Spinal cord (tissue), 10 donors: ENCODE data around the gene HOXB8. TPM values are rescaled to one million over a fixed set of nuclear protein-coding genes. Genes with fewer than 3 reads are reported as not detected.
A peak's percentile ranks its signal among the peaks of the same experiment; 100 is the strongest.

Experiments used
- DNase-seq, 6 donors: peaks; one replicate each; pipeline versions ENCODE4 v3.0.0 to v3.0.0-alpha.2; 2013 to 2015; ENCODE audit warnings: low spot score in 6 of 6, low read depth in 4 of 6
- H3K27ac ChIP-seq: one replicate; pipeline ENCODE4 v1.5.1; 2013; ENCODE audit warnings: low read depth, low read length, control low read depth
- H3K27me3 ChIP-seq: one replicate; pipeline ENCODE4 v1.6.1; 2013; ENCODE audit warnings: low read length; ENCODE audit not compliant: control insufficient read depth, insufficient read depth
- H3K36me3 ChIP-seq: one replicate; pipeline ENCODE4 v1.6.1; 2013; ENCODE audit warnings: low read length; ENCODE audit not compliant: control insufficient read depth, insufficient read depth
- H3K4me1 ChIP-seq: one replicate; pipeline ENCODE4 v1.6.1; 2013; ENCODE audit warnings: low read length; ENCODE audit not compliant: control insufficient read depth, insufficient read depth
- H3K4me3 ChIP-seq: one replicate; pipeline ENCODE4 v1.5.1; 2013; ENCODE audit warnings: low read depth, low read length, control low read depth
- H3K9me3 ChIP-seq: one replicate; pipeline ENCODE4 v1.6.1; 2013; ENCODE audit warnings: low read length; ENCODE audit not compliant: control insufficient read depth, insufficient read depth
- WGBS: methylation state at CpG from one replicate; pipeline ENCODE4 v1.1.5; 2013; ENCODE audit warnings: missing lambda C conversion rate; ENCODE audit not compliant: insufficient coverage; 5-methylcytosine and 5-hydroxymethylcytosine counted together
- polyA plus RNA-seq, 2 donors: library from polyadenylated mRNA; unstranded; fragments of 120-200 nt; gene quantifications; one replicate each; pipeline ENCODE4 v1.2.1, GENCODE V29; 2013; ENCODE audit not compliant: insufficient read length in 2 of 2
- total RNA-seq, 2 donors: library from RNA; depleted of rRNA in 1 of 2; stranded (reverse); fragments of 120-200 nt in 1 of 2; fragments of >200 nt in 1 of 2; gene quantifications; one replicate each; pipeline versions ENCODE4 v1.2.3 to v1.2.4, GENCODE V29; 2013 to 2014
- donor health status: healthy.

The HOXB8 gene
- total and polyA plus RNA-seq, 4 donors: 23.7 to 522 (median 305) TPM

GRCh38 chr17:48645639-48646182 is 30.6 kb upstream of the HOXB8 start:
- peak overlapping the region; percentile 53 for H3K4me3 ChIP-seq
- 40% methylated on average over 11 of the region's 14 CpGs for WGBS
- H3K4me1 ChIP-seq: peaks cover 36% of the 10 kb centered on the region
- DNase-seq: peak in 1 of 6 donors; percentile 12
- H3K27ac ChIP-seq: peak overlapping the region; percentile 72
- H3K9me3 ChIP-seq: no peaks in the 10 kb centered on the region
- peaks cover 71% of the 10 kb centered on the region for H3K27me3 ChIP-seq
- H3K36me3 ChIP-seq: no peaks in the 10 kb centered on the region

- peaks cover 76% of the 10 kb centered on the region for H3K27me3 ChIP-seq
- peak overlapping the region; percentile 72 for H3K27ac ChIP-seq
- no peaks in the 10 kb centered on the region for H3K36me3 ChIP-seq
- peak overlapping the region; percentile 53 for H3K4me3 ChIP-seq
- no peaks in the 10 kb centered on the region for H3K9me3 ChIP-seq
- 38% methylated on average over 4 of the region's 6 CpGs for WGBS
- no peak for DNase-seq
- H3K4me1 ChIP-seq: peaks cover 36% of the 10 kb centered on the region
Measured at GRCh38 chr17:48644910-48645557, 29.9 kb upstream of the HOXB8 start.

- H3K4me3 ChIP-seq: no peak overlapping the region
- no peaks in the 10 kb centered on the region for H3K36me3 ChIP-seq
- H3K27ac ChIP-seq: no peak overlapping the region
- peaks cover 76% of the 10 kb centered on the region for H3K27me3 ChIP-seq
- no peaks in the 10 kb centered on the region for H3K9me3 ChIP-seq
- H3K4me1 ChIP-seq: peaks cover 39% of the 10 kb centered on the region
- no peak for DNase-seq
- WGBS: no CpG with 5 or more reads among the region's 1 CpG
Measured at GRCh38 chr17:48644159-48644558, 29.1 kb upstream of the HOXB8 start.

GRCh38 chr17:48643697-48644012 is 28.6 kb upstream of the HOXB8 start:
- H3K27ac ChIP-seq: no peak overlapping the region
- no peak overlapping the region for H3K4me3 ChIP-seq
- H3K9me3 ChIP-seq: no peaks in the 10 kb centered on the region
- peaks cover 76% of the 10 kb centered on the region for H3K27me3 ChIP-seq
- no peaks in the 10 kb centered on the region for H3K36me3 ChIP-seq
- DNase-seq: no peak
- H3K4me1 ChIP-seq: peaks cover 41% of the 10 kb centered on the region

- H3K4me1 ChIP-seq: peaks cover 41% of the 10 kb centered on the region
- WGBS: 22% methylated on average over 10 of the region's 23 CpGs
- H3K9me3 ChIP-seq: no peaks in the 10 kb centered on the region
- peaks cover 75% of the 10 kb centered on the region for H3K27me3 ChIP-seq
- no peak overlapping the region for H3K4me3 ChIP-seq
- DNase-seq: no peak
- no peak overlapping the region for H3K27ac ChIP-seq
- no peaks in the 10 kb centered on the region for H3K36me3 ChIP-seq
Measured at GRCh38 chr17:48642843-48643696, 28.0 kb upstream of the HOXB8 start.

GRCh38 chr17:48642059-48642842 is 27.2 kb upstream of the HOXB8 start:
- Histone ChIP-seq H3K4me1 (peaks cover 40% of the 10 kb centered on the region), H3K27me3 (peaks cover 70% of the 10 kb centered on the region), H3K27ac (no peak overlapping the region), H3K4me3 (no peak overlapping the region), H3K9me3 (no peaks in the 10 kb centered on the region), H3K36me3 (no peaks in the 10 kb centered on the region)
- 14% methylated on average over 55 of the region's 58 CpGs for WGBS
- peak in 1 of 6 donors; percentile 3 for DNase-seq

GRCh38 chr17:48641541-48642058 is 26.5 kb upstream of the HOXB8 start:
- Histone ChIP-seq H3K27ac (no peak overlapping the region), H3K27me3 (peaks cover 68% of the 10 kb centered on the region), H3K4me3 (no peak overlapping the region), H3K9me3 (no peaks in the 10 kb centered on the region), H3K4me1 (peaks cover 44% of the 10 kb centered on the region), H3K36me3 (no peaks in the 10 kb centered on the region)
- 18% methylated on average over 21 of the region's 29 CpGs for WGBS
- DNase-seq: peak in 1 of 6 donors; percentile 14

GRCh38 chr17:48640858-48641180 is 25.7 kb upstream of the HOXB8 start:
- H3K27me3 ChIP-seq: peaks cover 60% of the 10 kb centered on the region
- H3K27ac ChIP-seq: no peak overlapping the region
- H3K9me3 ChIP-seq: no peaks in the 10 kb centered on the region
- no peak for DNase-seq
- no peak overlapping the region for H3K4me3 ChIP-seq
- no CpG with 5 or more reads among the region's 1 CpG for WGBS
- H3K4me1 ChIP-seq: peaks cover 44% of the 10 kb centered on the region
- H3K36me3 ChIP-seq: no peaks in the 10 kb centered on the region

- Histone ChIP-seq H3K4me1 (peaks cover 49% of the 10 kb centered on the region), H3K27me3 (peaks cover 56% of the 10 kb centered on the region), H3K36me3 (no peaks in the 10 kb centered on the region), H3K9me3 (no peaks in the 10 kb centered on the region), H3K4me3 (no peak overlapping the region), H3K27ac (no peak overlapping the region)
- DNase-seq: no peak
- 80% methylated on average over 2 of the region's 6 CpGs for WGBS
Measured at GRCh38 chr17:48639982-48640857, 25.1 kb upstream of the HOXB8 start.
